Gastroesophageal sphincter (tissue), 3 donors: ENCODE data around the gene CNKSR2.

ENCODE experiments used
- POLR2AphosphoS5 ChIP-seq: sonication (generic); formaldehyde crosslinking; IDR thresholded peaks from one replicate; pipeline ENCODE4 v1.6.1; 2017; ENCODE audit warnings: antibody characterized with exemption
- TF ChIP-seq, protein P1 (sequence below), 4 experiments: fragments of 200-600 bp in 2 of 4; fragments of 450-650 bp in 2 of 4; sonication (generic) in 1 of 4; IDR thresholded peaks; one replicate each; pipeline ENCODE4 v1.5.1; 2017 to 2019; ENCODE audit warnings: antibody characterized with exemption in 4 of 4, mild to moderate bottlenecking in 2 of 4, moderate library complexity in 2 of 4

DNA sequence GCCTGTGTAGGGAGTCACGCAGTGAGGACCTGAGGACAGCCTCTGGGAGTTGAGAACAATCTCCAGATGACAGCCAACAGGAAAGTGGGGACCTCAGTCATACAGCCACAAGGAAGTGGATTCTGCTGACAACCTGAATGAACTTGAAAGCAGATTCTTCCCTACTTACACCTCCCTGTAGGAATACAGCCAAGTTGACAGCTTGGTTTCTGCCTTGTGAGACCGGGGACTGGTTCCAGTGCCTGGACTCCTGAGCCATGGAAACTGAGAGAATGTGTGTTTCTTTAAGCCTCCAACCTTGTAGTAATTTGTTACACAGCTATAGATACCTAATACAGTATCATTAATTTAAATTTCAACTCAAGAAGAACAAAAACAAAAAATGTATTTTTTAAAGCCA, 107.5 kb downstream of the CNKSR2 start:
- TF ChIP-seq, protein P1, sequence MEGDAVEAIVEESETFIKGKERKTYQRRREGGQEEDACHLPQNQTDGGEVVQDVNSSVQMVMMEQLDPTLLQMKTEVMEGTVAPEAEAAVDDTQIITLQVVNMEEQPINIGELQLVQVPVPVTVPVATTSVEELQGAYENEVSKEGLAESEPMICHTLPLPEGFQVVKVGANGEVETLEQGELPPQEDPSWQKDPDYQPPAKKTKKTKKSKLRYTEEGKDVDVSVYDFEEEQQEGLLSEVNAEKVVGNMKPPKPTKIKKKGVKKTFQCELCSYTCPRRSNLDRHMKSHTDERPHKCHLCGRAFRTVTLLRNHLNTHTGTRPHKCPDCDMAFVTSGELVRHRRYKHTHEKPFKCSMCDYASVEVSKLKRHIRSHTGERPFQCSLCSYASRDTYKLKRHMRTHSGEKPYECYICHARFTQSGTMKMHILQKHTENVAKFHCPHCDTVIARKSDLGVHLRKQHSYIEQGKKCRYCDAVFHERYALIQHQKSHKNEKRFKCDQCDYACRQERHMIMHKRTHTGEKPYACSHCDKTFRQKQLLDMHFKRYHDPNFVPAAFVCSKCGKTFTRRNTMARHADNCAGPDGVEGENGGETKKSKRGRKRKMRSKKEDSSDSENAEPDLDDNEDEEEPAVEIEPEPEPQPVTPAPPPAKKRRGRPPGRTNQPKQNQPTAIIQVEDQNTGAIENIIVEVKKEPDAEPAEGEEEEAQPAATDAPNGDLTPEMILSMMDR (IDR thresholded peaks at IDR 0.05) = no peak
- no peak for TF ChIP-seq POLR2AphosphoS5
